ENCODE results near the gene SESTD1. TPM values are rescaled to one million over a fixed set of nuclear protein-coding genes. Genes with fewer than 3 reads are reported as not detected.

Gene SESTD1
- total RNA-seq, 1 donor from 2014 or later, result 49.2 TPM

DNA sequence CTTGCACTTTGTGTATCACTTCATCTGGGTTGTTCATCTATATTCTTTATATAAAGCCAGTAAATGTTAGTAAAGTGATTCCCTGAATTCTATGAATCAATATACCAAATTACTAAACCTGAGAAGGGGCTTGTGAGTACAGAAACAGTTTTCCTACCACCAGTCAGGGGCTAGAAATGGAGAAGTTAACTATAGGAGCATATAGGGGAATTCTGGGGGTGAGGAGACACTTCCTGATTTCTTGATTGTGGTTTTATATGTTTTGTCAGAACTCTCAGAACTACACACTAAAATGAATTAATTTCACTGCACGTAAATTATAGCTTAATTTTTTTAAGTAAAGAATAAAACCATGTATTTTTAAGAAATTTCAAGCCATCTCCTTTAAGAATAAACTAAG lies 93.7 kb downstream of the SESTD1 start:
- Mint-ChIP-seq H3K4me3 (peak overlapping the region; percentile 24), H3K36me3 (ENCODE audit: low read depth) (peaks cover 69% of the 10 kb centered on the region), H3K27ac (peak overlapping the region; percentile 76), H3K27me3 (no peaks in the 10 kb centered on the region), H3K4me1 (peaks cover 33% of the 10 kb centered on the region), H3K9me3 (peaks cover 4% of the 10 kb centered on the region)
- ChIA-PET CTCF (no interaction called here), POLR2A (no interaction called here)
- TF ChIP-seq, protein P1, sequence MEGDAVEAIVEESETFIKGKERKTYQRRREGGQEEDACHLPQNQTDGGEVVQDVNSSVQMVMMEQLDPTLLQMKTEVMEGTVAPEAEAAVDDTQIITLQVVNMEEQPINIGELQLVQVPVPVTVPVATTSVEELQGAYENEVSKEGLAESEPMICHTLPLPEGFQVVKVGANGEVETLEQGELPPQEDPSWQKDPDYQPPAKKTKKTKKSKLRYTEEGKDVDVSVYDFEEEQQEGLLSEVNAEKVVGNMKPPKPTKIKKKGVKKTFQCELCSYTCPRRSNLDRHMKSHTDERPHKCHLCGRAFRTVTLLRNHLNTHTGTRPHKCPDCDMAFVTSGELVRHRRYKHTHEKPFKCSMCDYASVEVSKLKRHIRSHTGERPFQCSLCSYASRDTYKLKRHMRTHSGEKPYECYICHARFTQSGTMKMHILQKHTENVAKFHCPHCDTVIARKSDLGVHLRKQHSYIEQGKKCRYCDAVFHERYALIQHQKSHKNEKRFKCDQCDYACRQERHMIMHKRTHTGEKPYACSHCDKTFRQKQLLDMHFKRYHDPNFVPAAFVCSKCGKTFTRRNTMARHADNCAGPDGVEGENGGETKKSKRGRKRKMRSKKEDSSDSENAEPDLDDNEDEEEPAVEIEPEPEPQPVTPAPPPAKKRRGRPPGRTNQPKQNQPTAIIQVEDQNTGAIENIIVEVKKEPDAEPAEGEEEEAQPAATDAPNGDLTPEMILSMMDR (IDR thresholded peaks at IDR 0.05), result no peak
- intact Hi-C loops (cut with micrococcal nuclease), result no loop called here
- ATAC-seq (ENCODE audit: low read depth) (peak; percentile 73), DNase-seq (no peak)

DNA sequence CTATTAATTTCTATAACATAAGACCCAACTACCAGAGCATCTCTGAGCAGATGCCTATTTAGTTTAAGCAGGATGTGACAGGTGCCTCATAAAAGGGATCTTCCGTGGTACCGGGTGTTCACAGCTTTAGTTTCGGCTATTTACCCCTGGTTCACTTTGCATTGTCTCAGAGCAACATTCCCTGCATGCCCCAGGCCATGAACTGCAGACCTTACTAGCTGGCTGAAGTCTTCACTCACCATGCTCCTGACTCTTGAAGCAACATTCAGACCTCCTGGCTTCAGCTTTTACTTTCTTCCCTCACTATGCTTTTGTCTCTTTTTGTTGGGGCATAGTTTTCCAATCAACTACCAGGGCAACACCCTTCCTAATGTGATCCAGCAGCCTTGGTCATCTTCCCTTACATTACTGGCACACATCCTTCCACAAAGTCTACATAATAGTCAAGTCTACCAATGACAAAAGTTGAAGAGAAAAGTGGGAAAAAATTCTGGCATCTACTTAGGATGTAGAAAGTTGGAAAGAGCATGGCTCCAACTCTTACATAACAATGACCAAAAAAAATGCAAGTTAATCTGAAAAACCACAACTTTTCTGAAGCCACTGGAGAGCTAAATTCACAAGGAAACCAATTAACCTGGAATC lies 99.2 kb downstream of the SESTD1 start:
- CTCF ChIA-PET, result no interaction called here
- Mint-ChIP-seq H3K27ac (no peak overlapping the region), H3K4me3 (no peak overlapping the region), H3K27me3 (no peaks in the 10 kb centered on the region), H3K4me1 (peaks cover 14% of the 10 kb centered on the region), H3K36me3 (ENCODE audit: low read depth) (peaks cover 71% of the 10 kb centered on the region), H3K9me3 (peaks cover 4% of the 10 kb centered on the region)
- intact Hi-C loops (cut with micrococcal nuclease), result no loop called here
- TF ChIP-seq, protein P1 (IDR thresholded peaks at IDR 0.05), result no peak
- DNase-seq, result no peak
- POLR2A ChIA-PET, result no interaction called here
- no peak for ATAC-seq (ENCODE audit: low read depth)

DNA sequence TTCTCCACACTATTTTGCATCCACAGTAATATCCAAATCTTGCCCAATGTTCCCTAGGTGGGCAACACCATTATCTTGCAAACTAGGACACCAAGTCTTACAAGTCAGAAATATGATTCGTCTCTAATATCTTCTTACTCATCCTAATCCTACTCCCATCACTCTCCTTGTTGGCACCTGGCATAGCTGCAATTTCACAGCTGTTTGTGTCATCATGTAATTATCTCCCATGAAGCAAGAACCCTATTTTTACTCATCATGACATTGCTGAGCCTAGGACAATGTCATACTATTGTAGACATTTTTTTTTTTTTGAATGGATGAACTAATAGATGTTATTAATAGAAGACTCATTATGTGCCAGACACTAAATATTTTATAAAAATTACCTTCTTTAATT lies 123.4 kb downstream of the SESTD1 start:
- H3K4me3 Mint-ChIP-seq, result no peak overlapping the region
- CTCF ChIA-PET, result interaction anchor here (1.1 kb wide), 1 partner anchor 281 kb away, joined by 3 read pairs; no protein-coding TSS in a partner anchor
- peaks cover 20% of the 10 kb centered on the region for H3K36me3 Mint-ChIP-seq (ENCODE audit: low read depth)

DNA sequence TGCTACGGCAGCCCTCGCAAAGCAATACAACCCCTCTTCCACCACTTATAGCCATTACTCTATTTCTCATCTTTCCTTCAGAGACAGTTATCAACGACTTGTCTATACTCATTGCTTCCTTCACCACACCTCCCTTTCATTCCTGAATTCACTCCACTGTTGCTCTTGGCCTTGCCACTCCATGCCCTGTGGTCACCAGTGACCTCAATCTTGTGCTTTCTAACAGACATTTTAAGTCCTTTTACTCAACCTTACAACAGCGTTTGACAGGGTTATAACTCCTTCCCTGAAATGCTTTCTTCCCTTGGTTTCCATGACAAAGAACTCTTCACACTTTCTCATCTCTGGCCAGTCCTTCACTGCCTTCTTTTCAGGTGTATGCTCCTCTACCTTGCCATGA lies 124.1 kb downstream of the SESTD1 start:
- TF ChIP-seq, protein P1 (IDR thresholded peaks at IDR 0.05), result no peak
- ChIA-PET POLR2A (no interaction called here), CTCF (no interaction called here)
- Mint-ChIP-seq H3K9me3 (no peaks in the 10 kb centered on the region), H3K4me1 (no peaks in the 10 kb centered on the region), H3K27me3 (no peaks in the 10 kb centered on the region), H3K36me3 (ENCODE audit: low read depth) (peaks cover 22% of the 10 kb centered on the region), H3K4me3 (no peak overlapping the region), H3K27ac (no peak overlapping the region)
- DNase-seq (no peak), ATAC-seq (ENCODE audit: low read depth) (no peak)
- intact Hi-C loops (cut with micrococcal nuclease), result loop anchor here (5.0 kb wide), 1 partner anchor 42 kb away; no protein-coding TSS in a partner anchor

More for the DNA sequence above, 123.4 kb downstream of the SESTD1 start:
- POLR2A ChIA-PET, result no interaction called here
- no peak for ATAC-seq (ENCODE audit: low read depth)
- Mint-ChIP-seq H3K27ac (no peak overlapping the region), H3K4me1 (no peaks in the 10 kb centered on the region), H3K9me3 (no peaks in the 10 kb centered on the region), H3K27me3 (no peaks in the 10 kb centered on the region)
- TF ChIP-seq, protein P1 (IDR thresholded peaks at IDR 0.05), result no peak
- no peak for DNase-seq
- intact Hi-C loops (cut with micrococcal nuclease), result loop anchor here (5.0 kb wide), 1 partner anchor 41 kb away; no protein-coding TSS in a partner anchor

DNA sequence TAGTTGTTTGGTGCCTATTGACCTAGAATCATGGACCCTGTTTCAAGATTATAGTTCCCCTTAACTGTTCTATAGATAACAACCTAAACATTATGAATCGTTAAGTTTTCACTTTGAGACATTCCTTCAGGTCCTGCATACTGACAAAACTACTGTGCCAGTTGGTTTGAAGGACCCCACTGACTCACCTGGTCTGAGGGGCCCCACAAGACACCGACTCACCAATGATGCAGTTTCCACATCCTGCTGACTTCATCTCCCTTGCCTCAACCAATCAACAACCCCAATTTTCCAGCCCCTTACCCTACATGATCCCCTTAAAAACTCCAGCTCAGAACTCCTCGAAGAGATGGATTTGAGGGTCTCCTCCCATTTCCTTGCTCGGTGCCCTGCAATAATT lies 125.1 kb downstream of the SESTD1 start:
- Mint-ChIP-seq H3K4me3 (no peak overlapping the region), H3K27ac (no peak overlapping the region), H3K4me1 (no peaks in the 10 kb centered on the region), H3K9me3 (no peaks in the 10 kb centered on the region), H3K27me3 (no peaks in the 10 kb centered on the region), H3K36me3 (ENCODE audit: low read depth) (peaks cover 18% of the 10 kb centered on the region)
- CTCF ChIA-PET, result no interaction called here
- TF ChIP-seq, protein P1 (IDR thresholded peaks at IDR 0.05), result no peak
- POLR2A ChIA-PET, result no interaction called here
- ATAC-seq (ENCODE audit: low read depth) (no peak), DNase-seq (no peak)
- intact Hi-C loops (cut with micrococcal nuclease), result no loop called here

Measured in activated B cell treated with CpG ODN at 0.5 μM for 24 hours (primary cell).